Measurements from ENCODE around the gene SVOP. TPM values are rescaled to one million over a fixed set of nuclear protein-coding genes. Genes with fewer than 3 reads are reported as not detected.

SVOP gene
- total RNA-seq = 2.6 TPM
- long read RNA-seq, partial matches to known transcripts = 3 of 19 reads
- long read RNA-seq, other reads (novel, unspliced or antisense) = 16 of 19 reads

- no peaks in the 10 kb centered on the region for H3K9me3 ChIP-seq (replicated peaks)
- H3K4me3 ChIP-seq = peak within 1 kb of the TSS; percentile 43
- H3K4me1 ChIP-seq = no peaks in the 10 kb centered on the region
- H3K36me3 ChIP-seq = no peaks in the 10 kb centered on the region
- intact Hi-C loops (cut with micrococcal nuclease) = no loop called here
- no peak for TF ChIP-seq CTCF (IDR thresholded peaks at IDR 0.05; ENCODE audit: borderline replicate concordance)
- no peak within 1 kb of the TSS for H3K27ac ChIP-seq (replicated peaks)
- peak; percentile 82 for DNase-seq
- peaks cover 22% of the 10 kb centered on the region for H3K27me3 ChIP-seq (ENCODE audit: low read depth)
These were observed at the start of gene SVOP for GRCh38 chr12:109020796-109021380. TSS of gene SVOP (minus strand) at chr12:109021068. CDS start at chr12:109020868, 200 bp downstream.

- Histone ChIP-seq H3K4me3 (no peak overlapping the region), H3K27ac (replicated peaks) (no peak overlapping the region), H3K27me3 (ENCODE audit: low read depth) (no peaks in the 10 kb centered on the region), H3K9me3 (replicated peaks) (no peaks in the 10 kb centered on the region), H3K4me1 (no peaks in the 10 kb centered on the region), H3K36me3 (peaks cover 81% of the 10 kb centered on the region)
- no peak for TF ChIP-seq CTCF (IDR thresholded peaks at IDR 0.05; ENCODE audit: borderline replicate concordance)
- no peak for DNase-seq
- intact Hi-C loops (cut with micrococcal nuclease) = no loop called here
These were observed 48.7 kb upstream of the SVOP start for GRCh38 chr12:109069307-109070271.

- no peak overlapping the region for H3K27ac ChIP-seq (replicated peaks)
- H3K36me3 ChIP-seq = peaks cover 73% of the 10 kb centered on the region
- no peaks in the 10 kb centered on the region for H3K4me1 ChIP-seq
- H3K9me3 ChIP-seq (replicated peaks) = peaks cover 3% of the 10 kb centered on the region
- H3K4me3 ChIP-seq = no peak overlapping the region
- DNase-seq = no peak
- no peaks in the 10 kb centered on the region for H3K27me3 ChIP-seq (ENCODE audit: low read depth)
- intact Hi-C loops (cut with micrococcal nuclease) = no loop called here
- TF ChIP-seq CTCF (IDR thresholded peaks at IDR 0.05; ENCODE audit: borderline replicate concordance) = no peak
These were observed 45.0 kb upstream of the SVOP start for GRCh38 chr12:109065853-109066193.

- Histone ChIP-seq H3K9me3 (replicated peaks) (peaks cover 3% of the 10 kb centered on the region), H3K36me3 (peaks cover 73% of the 10 kb centered on the region), H3K27me3 (ENCODE audit: low read depth) (no peaks in the 10 kb centered on the region), H3K4me3 (no peak overlapping the region), H3K27ac (replicated peaks) (no peak overlapping the region), H3K4me1 (no peaks in the 10 kb centered on the region)
- TF ChIP-seq CTCF (IDR thresholded peaks at IDR 0.05; ENCODE audit: borderline replicate concordance) = no peak
- intact Hi-C loops (cut with micrococcal nuclease) = no loop called here
- no peak for DNase-seq
These were observed 44.4 kb upstream of the SVOP start for GRCh38 chr12:109065154-109065852.

GRCh38 chr12:109064143-109064542, 43.3 kb upstream of the SVOP start:
- intact Hi-C loops (cut with micrococcal nuclease) = no loop called here
- Histone ChIP-seq H3K9me3 (replicated peaks) (peaks cover 3% of the 10 kb centered on the region), H3K27me3 (ENCODE audit: low read depth) (no peaks in the 10 kb centered on the region), H3K4me3 (no peak overlapping the region), H3K36me3 (peaks cover 71% of the 10 kb centered on the region), H3K27ac (replicated peaks) (no peak overlapping the region), H3K4me1 (no peaks in the 10 kb centered on the region)
- no peak for DNase-seq
- no peak for TF ChIP-seq CTCF (IDR thresholded peaks at IDR 0.05; ENCODE audit: borderline replicate concordance)
